Esophagus muscularis mucosa (tissue), 4 donors: ENCODE results near the gene AFF4. TPM values are rescaled to one million over a fixed set of nuclear protein-coding genes. Genes with fewer than 3 reads are reported as not detected.
"Not testable (repeated sequence)": the region's sequence is repeated elsewhere in the genome, so short reads cannot be mapped to it uniquely, and the experiment has no call there.

ENCODE experiments used
- DNase-seq: peaks from one replicate; pipeline ENCODE4 v3.0.0-alpha.2; 2017; ENCODE audit errors: extremely low spot score
- H3K27ac ChIP-seq, 4 donors: fragments of 200-600 bp; sonication (generic); replicated peaks in 1 of 4; 1 replicate in 3 of 4; 2 replicates in 1 of 4; pipeline ENCODE4 v1.5.1; 2016 to 2019; ENCODE audit warnings: mild to moderate bottlenecking in 1 of 4
- H3K27me3 ChIP-seq, 4 donors: fragments of 200-600 bp; sonication (generic); one replicate each; pipeline versions ENCODE4 v1.5.1 to v1.6.0; 2016 to 2019
- H3K36me3 ChIP-seq, 4 donors: fragments of 200-600 bp; sonication (generic); one replicate each; pipeline ENCODE4 v1.5.1; 2016 to 2019
- H3K4me1 ChIP-seq, 4 donors: fragments of 200-600 bp; sonication (generic); one replicate each; pipeline ENCODE4 v1.5.1; 2016 to 2019
- H3K4me3 ChIP-seq, 4 donors: fragments of 200-600 bp; sonication (generic); 1 replicate in 2 of 4; 2 replicates in 2 of 4; pipeline ENCODE4 v1.5.1; 2016 to 2019; ENCODE audit warnings: mild to moderate bottlenecking in 4 of 4, moderate library complexity in 1 of 4
- H3K9me3 ChIP-seq, 4 donors: fragments of 200-600 bp; sonication (generic); 1 replicate in 3 of 4; 2 replicates in 1 of 4; pipeline ENCODE4 v1.5.1; 2016 to 2019
- CTCF ChIP-seq, 3 experiments: fragments of 200-600 bp in 2 of 3; fragments of 450-650 bp in 1 of 3; sonication (generic) in 2 of 3; IDR thresholded peaks; one replicate each; pipeline ENCODE4 v1.5.1; 2017 to 2019; ENCODE audit warnings: antibody characterized with exemption in 3 of 3, mild to moderate bottlenecking in 2 of 3, moderate library complexity in 1 of 3
- EP300 ChIP-seq: sonication (generic); formaldehyde crosslinking; IDR thresholded peaks from one replicate; pipeline ENCODE4 v1.6.1; 2017; ENCODE audit warnings: antibody characterized with exemption
- POLR2A ChIP-seq: fragments of 450-650 bp; IDR thresholded peaks from one replicate; pipeline ENCODE4 v1.6.1; 2017; ENCODE audit warnings: antibody characterized with exemption, moderate library complexity, mild to moderate bottlenecking, low read depth
- POLR2AphosphoS5 ChIP-seq, 2 donors: sonication (generic); formaldehyde crosslinking; IDR thresholded peaks; one replicate each; pipeline ENCODE4 v1.6.1; 2017; ENCODE audit warnings: antibody characterized with exemption in 2 of 2
- WGBS: methylation state at CpG from one replicate; pipeline ENCODE4 v1.1.5; 2018; 5-methylcytosine and 5-hydroxymethylcytosine counted together
- intact Hi-C: fragments of 100-400 bp; cut with DNase I; formaldehyde crosslinking; loops from one replicate; pipeline ENCODE4 v1.15.1; 2023
- total RNA-seq, 4 donors: library from RNA; depleted of rRNA; stranded (reverse); fragments of >200 nt; gene quantifications; one replicate each; pipeline versions ENCODE4 v1.1.0 to v1.2.1, GENCODE V29; 2016

The AFF4 gene
- total RNA-seq, 4 donors from 2014 or later, result 56.1 to 74.1 (median 63.0) TPM

- no peak for DNase-seq
- WGBS, result 95% methylated on average over 3 of the region's 3 CpGs
- Histone ChIP-seq H3K27ac (no peak overlapping the region), H3K36me3 (no peaks in the 10 kb centered on the region), H3K4me3 (no peak overlapping the region), H3K4me1 (no peaks in the 10 kb centered on the region), H3K9me3 (peaks cover 0 to 13% (median 5%) of the 10 kb centered on the region in 4 donors), H3K27me3 (no peaks in the 10 kb centered on the region)
- intact Hi-C loops, result no loop called here
- TF ChIP-seq POLR2AphosphoS5 (IDR thresholded peaks at IDR 0.05) (no peak), POLR2A (no peak), EP300 (no peak)
Observed at GRCh38 chr5:132976852-132977251, 13.4 kb upstream of the AFF4 start.

GRCh38 chr5:132972436-132972828 lies 9.0 kb upstream of the AFF4 start:
- H3K27me3 ChIP-seq, H3K27ac ChIP-seq, intact Hi-C loops, DNase-seq, H3K36me3 ChIP-seq, H3K4me1 ChIP-seq, H3K4me3 ChIP-seq: not testable (repeated sequence)
- 91% methylated on average over 7 of the region's 7 CpGs for WGBS
- H3K9me3 ChIP-seq, result peaks cover 0 to 13% (median 4%) of the 10 kb centered on the region in 4 donors

- Histone ChIP-seq H3K27ac (no peak overlapping the region), H3K4me1 (no peaks in the 10 kb centered on the region), H3K36me3 (no peaks in the 10 kb centered on the region), H3K9me3 (peaks cover 0 to 6% (median under 1%) of the 10 kb centered on the region in 4 donors), H3K27me3 (no peaks in the 10 kb centered on the region), H3K4me3 (no peak overlapping the region)
- no peak for TF ChIP-seq CTCF (IDR thresholded peaks at IDR 0.05)
- no peak for TF ChIP-seq POLR2AphosphoS5 (IDR thresholded peaks at IDR 0.05)
- TF ChIP-seq EP300, result no peak
- no peak for TF ChIP-seq POLR2A
- 87% methylated on average over 16 of the region's 16 CpGs for WGBS
- intact Hi-C loops, result no loop called here
- no peak for DNase-seq
Observed at GRCh38 chr5:132971483-132972435, 8.3 kb upstream of the AFF4 start.

GRCh38 chr5:132965120-132965519 lies 1.7 kb upstream of the AFF4 start:
- peaks cover 0 to 4% (median 0%) of the 10 kb centered on the region in 4 donors for H3K27me3 ChIP-seq
- 98% methylated on average over 4 of the region's 4 CpGs for WGBS
- no peak overlapping the region for H3K4me3 ChIP-seq
- TF ChIP-seq EP300, result no peak
- TF ChIP-seq POLR2AphosphoS5 (IDR thresholded peaks at IDR 0.05), result no peak
- H3K27ac ChIP-seq, result no peak overlapping the region
- no peak for DNase-seq
- H3K4me1 ChIP-seq, result peaks cover 10 to 28% (median 26%) of the 10 kb centered on the region in 4 donors
- H3K9me3 ChIP-seq, result no peaks in the 10 kb centered on the region
- H3K36me3 ChIP-seq, result no peaks in the 10 kb centered on the region
- intact Hi-C loops, result loop anchor here (10.0 kb wide), 1 partner anchor 60 kb away; the partner anchor contains the start of gene ZCCHC10

GRCh38 chr5:132962429-132963021 lies 909 bp downstream of the AFF4 start:
- Histone ChIP-seq H3K36me3 (no peaks in the 10 kb centered on the region), H3K4me1 (peaks cover 10 to 49% (median 44%) of the 10 kb centered on the region in 4 donors), H3K27me3 (peaks cover 0 to 4% (median 0%) of the 10 kb centered on the region in 4 donors), H3K4me3 (peak overlapping the region; percentile 73 to 99 (median 86)), H3K9me3 (no peaks in the 10 kb centered on the region), H3K27ac (peak overlapping the region; percentile 97 to 100 (median 100))
- TF ChIP-seq POLR2A, result no peak
- TF ChIP-seq POLR2AphosphoS5 (IDR thresholded peaks at IDR 0.05), result peak; percentile 66 to 72
- no peak for DNase-seq
- under 1% methylated on average over 21 of the region's 21 CpGs for WGBS
- intact Hi-C loops, result loop anchor here (5.0 to 10.0 kb wide), 2 partner anchors 62 to 90 kb away; partner anchors contain the start of genes HSPA4 and ZCCHC10

GRCh38 chr5:132961887-132962286 lies 1.5 kb downstream of the AFF4 start:
- H3K9me3 ChIP-seq, result no peaks in the 10 kb centered on the region
- no peak for DNase-seq
- intact Hi-C loops, result loop anchor here (5.0 to 10.0 kb wide), 2 partner anchors 63 to 90 kb away; partner anchors contain the start of genes HSPA4 and ZCCHC10
- no peaks in the 10 kb centered on the region for H3K36me3 ChIP-seq
- H3K4me1 ChIP-seq, result peaks cover 10 to 55% (median 50%) of the 10 kb centered on the region in 4 donors
- H3K27ac ChIP-seq, result peak overlapping the region; percentile 97 to 100 (median 100)
- H3K4me3 ChIP-seq, result peak overlapping the region; percentile 73 to 99 (median 86)
- H3K27me3 ChIP-seq, result peaks cover 0 to 4% (median 0%) of the 10 kb centered on the region in 4 donors
- 10% methylated on average over 5 of the region's 5 CpGs for WGBS
- no peak for TF ChIP-seq EP300
- TF ChIP-seq CTCF (IDR thresholded peaks at IDR 0.05), result no peak
- no peak for TF ChIP-seq POLR2AphosphoS5 (IDR thresholded peaks at IDR 0.05)
- no peak for TF ChIP-seq POLR2A

GRCh38 chr5:132961123-132961815 lies 2.2 kb downstream of the AFF4 start:
- intact Hi-C loops, result loop anchor here (5.0 to 10.0 kb wide), 2 partner anchors 64 to 91 kb away; partner anchors contain the start of genes HSPA4 and ZCCHC10
- H3K27me3 ChIP-seq, DNase-seq, H3K36me3 ChIP-seq, H3K9me3 ChIP-seq: not testable (repeated sequence)
- Histone ChIP-seq H3K27ac (peak overlapping the region; percentile 97 to 100 (median 100)), H3K4me1 (peaks cover 10 to 57% (median 55%) of the 10 kb centered on the region in 4 donors), H3K4me3 (peak overlapping the region; percentile 73 to 99 (median 86))
- 86% methylated on average over 11 of the region's 11 CpGs for whole genome bisulfite sequencing

GRCh38 chr5:132956166-132956799 lies 7.2 kb downstream of the AFF4 start:
- H3K27me3 ChIP-seq, intact Hi-C loops, H3K27ac ChIP-seq, H3K36me3 ChIP-seq, DNase-seq, H3K9me3 ChIP-seq, H3K4me3 ChIP-seq: not testable (repeated sequence)
- 85% methylated on average over 6 of the region's 6 CpGs for WGBS
- peaks cover 26 to 87% (median 76%) of the 10 kb centered on the region in 4 donors for H3K4me1 ChIP-seq
